Measurements from ENCODE around the gene PTX4.

DNA sequence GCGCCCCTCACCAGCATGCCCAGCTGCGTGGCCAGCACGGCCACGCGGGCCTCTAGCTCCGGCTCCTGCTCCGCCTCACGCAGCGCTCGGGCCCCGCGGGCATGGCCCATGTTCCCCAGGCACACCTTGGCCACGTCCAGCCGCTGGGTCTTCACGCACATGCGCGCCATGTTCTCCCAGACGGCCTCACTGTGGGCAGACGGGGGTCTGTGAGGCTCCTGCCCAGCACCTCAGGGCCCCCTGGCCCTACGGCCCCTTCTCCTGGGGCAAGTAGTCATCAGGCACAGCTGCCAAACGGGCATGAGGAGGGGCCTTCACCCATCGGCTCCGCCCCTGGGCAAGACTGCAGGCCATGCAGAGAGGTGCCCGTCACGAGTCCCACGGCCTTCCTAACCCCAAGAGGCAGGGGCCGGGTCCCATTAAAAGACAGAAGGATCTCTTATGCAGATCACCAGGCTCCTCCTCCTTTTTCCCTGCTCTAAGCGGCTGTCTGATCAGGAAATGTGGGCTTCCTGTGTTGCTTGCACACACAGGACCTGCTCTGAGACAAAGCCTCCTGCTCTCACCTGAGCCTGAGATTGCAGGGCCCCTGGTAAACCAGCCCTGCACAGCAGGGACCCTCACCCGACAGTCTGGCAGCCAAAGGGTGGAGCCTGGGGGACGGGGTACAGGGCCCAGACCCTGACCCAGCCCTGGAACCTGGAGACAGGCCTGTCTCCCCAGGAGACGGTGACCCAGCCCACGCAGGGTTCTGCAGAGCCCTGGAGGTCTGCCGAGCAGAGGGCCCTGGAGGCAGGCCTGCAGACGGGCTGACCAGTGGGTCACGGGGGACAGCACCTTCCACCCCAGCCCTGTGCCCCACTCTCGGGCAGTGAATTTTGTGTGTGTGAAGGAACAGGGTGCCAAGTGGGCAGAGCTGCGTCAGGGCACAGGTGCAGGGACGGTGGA is 38.1 kb upstream of the PTX4 start:
- TF ChIP-seq, protein P1, sequence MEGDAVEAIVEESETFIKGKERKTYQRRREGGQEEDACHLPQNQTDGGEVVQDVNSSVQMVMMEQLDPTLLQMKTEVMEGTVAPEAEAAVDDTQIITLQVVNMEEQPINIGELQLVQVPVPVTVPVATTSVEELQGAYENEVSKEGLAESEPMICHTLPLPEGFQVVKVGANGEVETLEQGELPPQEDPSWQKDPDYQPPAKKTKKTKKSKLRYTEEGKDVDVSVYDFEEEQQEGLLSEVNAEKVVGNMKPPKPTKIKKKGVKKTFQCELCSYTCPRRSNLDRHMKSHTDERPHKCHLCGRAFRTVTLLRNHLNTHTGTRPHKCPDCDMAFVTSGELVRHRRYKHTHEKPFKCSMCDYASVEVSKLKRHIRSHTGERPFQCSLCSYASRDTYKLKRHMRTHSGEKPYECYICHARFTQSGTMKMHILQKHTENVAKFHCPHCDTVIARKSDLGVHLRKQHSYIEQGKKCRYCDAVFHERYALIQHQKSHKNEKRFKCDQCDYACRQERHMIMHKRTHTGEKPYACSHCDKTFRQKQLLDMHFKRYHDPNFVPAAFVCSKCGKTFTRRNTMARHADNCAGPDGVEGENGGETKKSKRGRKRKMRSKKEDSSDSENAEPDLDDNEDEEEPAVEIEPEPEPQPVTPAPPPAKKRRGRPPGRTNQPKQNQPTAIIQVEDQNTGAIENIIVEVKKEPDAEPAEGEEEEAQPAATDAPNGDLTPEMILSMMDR (IDR thresholded peaks at IDR 0.05; ENCODE audit: low read depth, low read length): no peak
- no peak for TF ChIP-seq POLR2A (IDR thresholded peaks at IDR 0.05; ENCODE audit: extremely low read depth, insufficient read length)
- TF ChIP-seq MYC (IDR thresholded peaks at IDR 0.05; ENCODE audit: low read depth, low read length): no peak
- TF ChIP-seq, protein P2, sequence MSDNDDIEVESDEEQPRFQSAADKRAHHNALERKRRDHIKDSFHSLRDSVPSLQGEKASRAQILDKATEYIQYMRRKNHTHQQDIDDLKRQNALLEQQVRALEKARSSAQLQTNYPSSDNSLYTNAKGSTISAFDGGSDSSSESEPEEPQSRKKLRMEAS (IDR thresholded peaks at IDR 0.05; ENCODE audit: low read depth, low read length): no peak
